Activated B cell treated with CpG ODN at 0.5 μM for 24 hours (primary cell): Measurements from ENCODE around the gene NRXN2. TPM values are rescaled to one million over a fixed set of nuclear protein-coding genes. Genes with fewer than 3 reads are reported as not detected.

Source experiments
- ATAC-seq: fragments of 200-7000 bp; cut with Tn5 transposase; one replicate; pipeline ENCODE4 v1.10.0; 2021; ENCODE audit warnings: low read depth, mild to moderate bottlenecking, moderate library complexity
- CTCF ChIA-PET: fragments of 350-600 bp; sonication (Branson Sonifier 250); formaldehyde crosslinking; loops from one replicate; lab custom pipeline; 2021; ENCODE audit warnings: antibody characterized with exemption; lab: Charles Lee
- POLR2A ChIA-PET: fragments of 350-600 bp; sonication (Branson Sonifier 250); formaldehyde crosslinking; loops from one replicate; lab custom pipeline; 2021; ENCODE audit warnings: antibody characterized with exemption; lab: Charles Lee
- DNase-seq: peaks from one replicate; pipeline ENCODE4 v3.0.0; 2022
- H3K27ac Mint-ChIP-seq: one replicate; pipeline ENCODE4 v1.8.0; 2020; ENCODE audit warnings: mixed read lengths
- H3K27me3 Mint-ChIP-seq: one replicate; pipeline ENCODE4 v1.8.0; 2021; ENCODE audit warnings: mixed read lengths
- H3K36me3 Mint-ChIP-seq: one replicate; pipeline ENCODE4 v1.8.0; 2021; ENCODE audit warnings: low read depth, mixed read lengths
- H3K4me1 Mint-ChIP-seq: one replicate; pipeline ENCODE4 v1.8.0; 2021; ENCODE audit warnings: mixed read lengths
- H3K4me3 Mint-ChIP-seq: one replicate; pipeline ENCODE4 v1.8.0; 2020; ENCODE audit warnings: mild to moderate bottlenecking, mixed read lengths
- H3K9me3 Mint-ChIP-seq: one replicate; pipeline ENCODE4 v1.8.0; 2020; ENCODE audit warnings: mixed read lengths
- intact Hi-C: fragments of 100-400 bp; cut with micrococcal nuclease; formaldehyde crosslinking; loops from one replicate; pipeline ENCODE4 v1.15.1; 2024
- total RNA-seq: library from RNA; stranded (reverse); gene quantifications from 2 replicates; pipeline ENCODE4 v1.2.3, GENCODE V29; 2022
- TF ChIP-seq, protein P1 (sequence below): fragments of 200-600 bp; IDR thresholded peaks from one replicate; pipeline ENCODE4 v1.8.0; 2022; ENCODE audit warnings: antibody characterized with exemption, mild to moderate bottlenecking

The NRXN2 gene
- total RNA-seq, 1 donor from 2014 or later: 0.73 TPM

DNA sequence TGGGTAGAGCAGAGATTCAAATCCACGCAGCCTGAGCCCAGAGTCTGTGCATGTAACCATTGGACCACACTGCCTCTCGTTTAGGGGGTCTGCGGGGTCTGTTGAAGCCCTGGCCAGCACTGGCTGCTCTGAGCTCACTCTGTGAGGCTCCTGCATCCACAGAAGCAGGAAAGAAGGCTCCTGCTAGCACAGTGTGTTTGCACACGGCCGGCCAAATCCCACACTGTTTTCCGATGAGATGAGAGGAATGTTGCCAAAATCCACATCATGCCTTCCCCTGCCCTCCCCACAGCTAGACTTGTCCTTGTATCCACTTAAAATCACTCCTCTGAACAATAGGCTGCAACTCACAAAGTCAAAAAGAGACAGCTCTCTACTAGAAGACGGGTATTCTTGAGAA is 142.6 kb downstream of the NRXN2 start:
- CTCF ChIA-PET: no interaction called here

DNA sequence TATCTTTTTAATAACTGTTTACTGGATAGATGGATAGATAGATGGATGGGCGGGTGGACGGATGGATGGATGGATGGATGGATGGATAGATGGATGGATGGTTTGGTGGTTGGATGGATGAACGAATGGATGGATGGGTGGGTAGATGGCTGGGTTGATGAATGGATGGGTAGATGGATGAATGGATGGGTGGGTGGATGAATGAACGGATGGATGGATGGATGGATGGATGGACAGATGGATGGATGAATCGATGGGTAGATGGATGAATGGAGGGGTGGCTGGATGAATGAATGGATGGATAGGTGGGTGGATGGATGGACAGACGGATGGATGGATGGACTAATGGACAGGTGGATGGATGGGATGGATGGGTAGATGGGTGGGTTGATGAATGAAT is 145.8 kb downstream of the NRXN2 start:
- H3K36me3 Mint-ChIP-seq: no peaks in the 10 kb centered on the region
- intact Hi-C loops: no loop called here
- ATAC-seq (no peak), DNase-seq (no peak)
- H3K27ac Mint-ChIP-seq: no peak overlapping the region
- POLR2A ChIA-PET: interaction anchor here (0.7 kb wide), 1 partner anchor 128 kb away, joined by 3 read pairs; no protein-coding TSS in a partner anchor
- CTCF ChIA-PET: no interaction called here
- H3K9me3 Mint-ChIP-seq: no peaks in the 10 kb centered on the region
- peaks cover 15% of the 10 kb centered on the region for H3K27me3 Mint-ChIP-seq
- no peak overlapping the region for H3K4me3 Mint-ChIP-seq
- TF ChIP-seq, protein P1, sequence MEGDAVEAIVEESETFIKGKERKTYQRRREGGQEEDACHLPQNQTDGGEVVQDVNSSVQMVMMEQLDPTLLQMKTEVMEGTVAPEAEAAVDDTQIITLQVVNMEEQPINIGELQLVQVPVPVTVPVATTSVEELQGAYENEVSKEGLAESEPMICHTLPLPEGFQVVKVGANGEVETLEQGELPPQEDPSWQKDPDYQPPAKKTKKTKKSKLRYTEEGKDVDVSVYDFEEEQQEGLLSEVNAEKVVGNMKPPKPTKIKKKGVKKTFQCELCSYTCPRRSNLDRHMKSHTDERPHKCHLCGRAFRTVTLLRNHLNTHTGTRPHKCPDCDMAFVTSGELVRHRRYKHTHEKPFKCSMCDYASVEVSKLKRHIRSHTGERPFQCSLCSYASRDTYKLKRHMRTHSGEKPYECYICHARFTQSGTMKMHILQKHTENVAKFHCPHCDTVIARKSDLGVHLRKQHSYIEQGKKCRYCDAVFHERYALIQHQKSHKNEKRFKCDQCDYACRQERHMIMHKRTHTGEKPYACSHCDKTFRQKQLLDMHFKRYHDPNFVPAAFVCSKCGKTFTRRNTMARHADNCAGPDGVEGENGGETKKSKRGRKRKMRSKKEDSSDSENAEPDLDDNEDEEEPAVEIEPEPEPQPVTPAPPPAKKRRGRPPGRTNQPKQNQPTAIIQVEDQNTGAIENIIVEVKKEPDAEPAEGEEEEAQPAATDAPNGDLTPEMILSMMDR: no peak
- peaks cover 4% of the 10 kb centered on the region for H3K4me1 Mint-ChIP-seq

More for the DNA sequence above, 142.6 kb downstream of the NRXN2 start:
- DNase-seq (no peak), ATAC-seq (no peak)
- POLR2A ChIA-PET: no interaction called here
- peaks cover 4% of the 10 kb centered on the region for H3K4me1 Mint-ChIP-seq
- no peak overlapping the region for H3K4me3 Mint-ChIP-seq
- H3K9me3 Mint-ChIP-seq: no peaks in the 10 kb centered on the region
- TF ChIP-seq, protein P1: no peak
- H3K36me3 Mint-ChIP-seq: no peaks in the 10 kb centered on the region
- peaks cover 15% of the 10 kb centered on the region for H3K27me3 Mint-ChIP-seq
- no peak overlapping the region for H3K27ac Mint-ChIP-seq
- intact Hi-C loops: no loop called here

DNA sequence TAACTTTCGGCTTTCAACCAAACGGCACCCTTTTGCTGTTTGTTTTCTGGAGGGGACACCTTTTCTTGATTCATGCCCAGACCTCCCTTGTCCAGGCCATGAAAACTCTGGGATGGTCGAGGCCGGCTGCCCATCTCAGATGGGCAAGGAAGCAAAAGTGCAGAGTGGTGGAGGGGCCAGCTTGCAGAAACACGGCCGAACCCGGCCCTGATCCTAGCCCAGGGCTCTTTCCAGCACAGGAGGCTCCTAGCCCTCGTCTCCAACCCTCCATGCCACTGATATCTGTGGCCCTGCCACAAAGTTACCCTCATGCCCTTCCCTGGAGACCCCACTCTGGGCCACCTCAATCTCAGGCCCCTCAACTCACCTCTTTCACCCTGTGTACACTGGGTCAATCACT is 150.9 kb downstream of the NRXN2 start:
- no peaks in the 10 kb centered on the region for H3K4me1 Mint-ChIP-seq
- ChIA-PET CTCF (interaction anchor here (1.0 kb wide), 1 partner anchor 79 kb away, joined by 3 read pairs; no protein-coding TSS in a partner anchor), POLR2A (interaction anchor here (0.5 kb wide), 1 partner anchor 399 kb away, joined by 6 read pairs; no protein-coding TSS in a partner anchor)
- no peak overlapping the region for H3K27ac Mint-ChIP-seq
- intact Hi-C loops: no loop called here
- ATAC-seq (no peak), DNase-seq (no peak)
- H3K4me3 Mint-ChIP-seq: no peak overlapping the region
- H3K27me3 Mint-ChIP-seq: peaks cover 7% of the 10 kb centered on the region
- H3K9me3 Mint-ChIP-seq: no peaks in the 10 kb centered on the region
- TF ChIP-seq, protein P1: no peak
- no peaks in the 10 kb centered on the region for H3K36me3 Mint-ChIP-seq

DNA sequence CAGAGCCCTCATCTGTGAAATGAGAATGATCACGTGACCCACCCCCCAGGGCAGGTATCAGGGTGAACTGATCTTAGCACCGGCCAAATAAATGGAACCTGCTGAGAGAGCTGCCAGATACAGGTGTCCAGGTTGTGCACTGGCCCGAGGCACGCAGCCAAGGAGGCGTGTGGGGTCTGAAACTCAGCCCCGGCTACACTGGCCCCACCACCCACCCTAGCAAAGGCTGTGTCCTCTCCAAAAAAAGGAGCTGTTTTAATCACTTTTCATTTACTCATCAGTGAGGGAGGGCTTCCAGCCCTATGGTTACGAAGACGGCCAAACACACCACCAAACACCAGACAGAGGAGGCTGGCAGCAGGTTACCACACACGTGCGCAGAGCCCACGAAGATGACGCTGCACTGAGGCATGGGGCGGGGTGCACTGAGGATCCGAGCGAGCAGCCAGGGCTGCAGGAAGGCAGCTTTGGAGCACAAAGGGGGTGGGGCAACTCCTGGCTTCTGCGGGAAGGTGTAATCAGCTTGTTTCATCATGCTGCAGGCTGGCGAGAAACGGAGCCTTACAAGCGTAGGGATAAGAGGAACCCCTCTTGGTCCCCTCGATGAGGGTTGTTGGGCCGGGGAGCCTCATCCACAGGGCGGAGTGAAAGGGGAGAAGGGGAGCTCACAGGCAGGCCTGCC is 151.4 kb downstream of the NRXN2 start:
- no peak overlapping the region for H3K4me3 Mint-ChIP-seq
- H3K27me3 Mint-ChIP-seq: peaks cover 6% of the 10 kb centered on the region
- TF ChIP-seq, protein P1: no peak
- no peak for ATAC-seq
- no peaks in the 10 kb centered on the region for H3K4me1 Mint-ChIP-seq
- no peak for DNase-seq
- no peaks in the 10 kb centered on the region for H3K9me3 Mint-ChIP-seq
- intact Hi-C loops: no loop called here
- no peak overlapping the region for H3K27ac Mint-ChIP-seq
- CTCF ChIA-PET: interaction anchor here (1.0 kb wide), 1 partner anchor 79 kb away, joined by 3 read pairs; no protein-coding TSS in a partner anchor
- no peaks in the 10 kb centered on the region for H3K36me3 Mint-ChIP-seq
- POLR2A ChIA-PET: interaction anchor here (0.5 kb wide), 1 partner anchor 399 kb away, joined by 6 read pairs; no protein-coding TSS in a partner anchor

DNA sequence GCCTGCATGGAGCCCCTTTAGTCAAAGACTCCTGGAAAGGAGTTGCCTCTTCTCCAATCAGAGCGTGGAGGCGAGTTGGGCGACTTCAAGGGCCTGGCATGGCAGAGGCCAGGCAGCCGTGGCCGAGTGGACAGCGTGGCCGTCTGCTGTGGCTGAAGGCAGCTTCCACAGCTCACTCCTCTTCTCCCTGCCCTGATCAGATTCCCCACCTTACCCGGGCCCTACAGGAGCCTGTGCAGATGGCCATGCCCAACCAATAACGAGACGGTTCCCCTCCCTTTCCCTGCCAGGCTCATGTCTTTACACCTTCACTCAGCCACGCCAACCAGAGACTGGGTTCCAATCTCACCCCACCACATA is 152.0 kb downstream of the NRXN2 start:
- H3K27ac Mint-ChIP-seq: no peak overlapping the region
- no peaks in the 10 kb centered on the region for H3K4me1 Mint-ChIP-seq
- no peak overlapping the region for H3K4me3 Mint-ChIP-seq
- ChIA-PET POLR2A (no interaction called here), CTCF (interaction anchor here (1.0 kb wide), 1 partner anchor 80 kb away, joined by 3 read pairs; no protein-coding TSS in a partner anchor)
- ATAC-seq (no peak), DNase-seq (no peak)
- intact Hi-C loops: no loop called here
- TF ChIP-seq, protein P1: no peak
- H3K36me3 Mint-ChIP-seq: no peaks in the 10 kb centered on the region
- H3K27me3 Mint-ChIP-seq: peaks cover 6% of the 10 kb centered on the region
- no peaks in the 10 kb centered on the region for H3K9me3 Mint-ChIP-seq
